GM12878 (cell line): ENCODE results near the gene PAX3. TPM values are rescaled to one million over a fixed set of nuclear protein-coding genes. Genes with fewer than 3 reads are reported as not detected.

Source experiments
- ATAC-seq: fragments of 200-7000 bp; cut with Tn5 transposase; 3 replicates; pipeline ENCODE4 v1.9.1; 2020; ENCODE audit warnings: mild to moderate bottlenecking, moderate library complexity
- BruUV-seq: library from RNA; stranded (reverse); fragments of 400-500 nt; replicated peaks from 2 replicates; lab custom pipeline; 2021; lab: Mats Ljungman, UMichigan
- CTCF ChIA-PET: fragments of 300-600 bp; sonication (Branson Sonifier 250); formaldehyde crosslinking; extraction: SDS; loops from one replicate; lab custom pipeline; 2021; ENCODE audit warnings: inconsistent platforms; lab: Yijun Ruan, JAX
- POLR2A ChIA-PET: fragments of 350-600 bp; formaldehyde crosslinking; extraction: SDS; loops from one replicate; lab custom pipeline; 2021; ENCODE audit warnings: inconsistent platforms; lab: Charles Lee
- RAD21 ChIA-PET: fragments of 300-600 bp; sonication (Branson Sonifier 250); formaldehyde crosslinking; loops from one replicate; lab custom pipeline; 2023; ENCODE audit warnings: antibody characterized with exemption; ENCODE audit not compliant: unreplicated experiment; lab: Charles Lee
- SMC1A ChIA-PET: fragments of 300-600 bp; sonication (Branson Sonifier 250); formaldehyde crosslinking; loops from one replicate; lab custom pipeline; 2023; ENCODE audit not compliant: unreplicated experiment, uncharacterized antibody; lab: Charles Lee
- DNase-seq: peaks from one replicate; pipeline ENCODE4 v3.0.0-alpha.2; 2011; ENCODE audit warnings: low read depth, low spot score
- FAIRE-seq: peaks from 3 replicates; lab custom pipeline; 2011; peaks lifted over from hg19 to GRCh38; lab: Jason Lieb, UNC
- H2AFZ ChIP-seq: 2 replicates; pipeline ENCODE4 v1.6.0; 2011; ENCODE audit warnings: low read depth, low read length, control low read depth; ENCODE audit not compliant: control insufficient read depth
- H3K27ac ChIP-seq: 2 replicates; pipeline ENCODE4 v1.5.1; 2011; ENCODE audit warnings: control low read depth; ENCODE audit not compliant: control insufficient read depth, insufficient read depth
- H3K27me3 ChIP-seq, 2 experiments: replicated peaks in 1 of 2; 2 replicates each; pipeline versions ENCODE4 v1.6.0 to v1.6.1; 2011; ENCODE audit warnings: low read length in 1 of 2; ENCODE audit not compliant: control insufficient read depth in 2 of 2, insufficient read depth in 2 of 2
- H3K36me3 ChIP-seq, 2 experiments: 2 replicates each; pipeline ENCODE4 v1.5.1; 2011; ENCODE audit warnings: low read length in 1 of 2; ENCODE audit not compliant: control insufficient read depth in 2 of 2, insufficient read depth in 2 of 2
- H3K4me1 ChIP-seq: 2 replicates; pipeline ENCODE4 v1.6.1; 2011; ENCODE audit warnings: mild to moderate bottlenecking, low read length, moderate library complexity, mixed read lengths; ENCODE audit not compliant: control insufficient read depth, insufficient read depth
- H3K4me2 ChIP-seq: 2 replicates; pipeline ENCODE4 v1.6.0; 2011; ENCODE audit warnings: control low read depth; ENCODE audit not compliant: control insufficient read depth, insufficient read depth
- H3K4me3 ChIP-seq: fragments of 200-600 bp; sonication (generic); 2 replicates; pipeline ENCODE4 v1.5.1; 2016
- H3K79me2 ChIP-seq: 2 replicates; pipeline ENCODE4 v1.6.0; 2011; ENCODE audit warnings: low read length; ENCODE audit not compliant: control insufficient read depth, insufficient read depth
- H3K9ac ChIP-seq: 2 replicates; pipeline ENCODE4 v1.8.0; 2011; ENCODE audit warnings: low read length, control low read depth, mixed read lengths; ENCODE audit not compliant: control insufficient read depth, insufficient read depth
- H3K9me3 ChIP-seq: replicated peaks from 3 replicates; pipeline ENCODE4 v1.5.1; 2011; ENCODE audit warnings: mild to moderate bottlenecking, low read length; ENCODE audit not compliant: control insufficient read depth, insufficient read depth
- H4K20me1 ChIP-seq: 2 replicates; pipeline ENCODE4 v1.6.0; 2011; ENCODE audit not compliant: control insufficient read depth, insufficient read depth
- BMI1 ChIP-seq: fragments of 450-650 bp; IDR thresholded peaks from 2 replicates; pipeline ENCODE4 v1.6.1; 2016; ENCODE audit warnings: mild to moderate bottlenecking, moderate library complexity, borderline replicate concordance
- CBFB ChIP-seq: IDR thresholded peaks from 2 replicates; pipeline ENCODE4 v1.6.1; 2016; ENCODE audit warnings: antibody characterized with exemption, low read depth
- CREB1 ChIP-seq: IDR thresholded peaks from 2 replicates; pipeline ENCODE4 v1.6.1; 2012; ENCODE audit warnings: low read depth, mild to moderate bottlenecking, inconsistent platforms
- FOS ChIP-seq: IDR thresholded peaks from 3 replicates; pipeline ENCODE4 v1.6.1; 2011; ENCODE audit warnings: borderline replicate concordance; ENCODE audit not compliant: insufficient read length; ENCODE audit errors: extremely low read depth
- HDAC6 ChIP-seq: fragments of 200-600 bp; sonication (generic); IDR thresholded peaks from one replicate; pipeline ENCODE4 v1.8.0; 2017; ENCODE audit warnings: antibody characterized with exemption; ENCODE audit not compliant: unreplicated experiment
- MEF2A ChIP-seq: IDR thresholded peaks from 2 replicates; pipeline ENCODE4 v1.6.1; 2011; ENCODE audit warnings: low read depth, mild to moderate bottlenecking, low read length, moderate library complexity; ENCODE audit not compliant: insufficient read depth
- MXI1 ChIP-seq: fragments of 150-350 bp; IDR thresholded peaks from 2 replicates; pipeline ENCODE4 v1.6.1; 2011; ENCODE audit warnings: low read depth, mild to moderate bottlenecking, inconsistent platforms, low read length, improper control_type of control experiment
- SIX5 ChIP-seq: IDR thresholded peaks from 2 replicates; pipeline ENCODE4 v1.6.1; 2011; ENCODE audit warnings: mild to moderate bottlenecking, low read depth, low read length, moderate library complexity; ENCODE audit not compliant: severe bottlenecking
- SREBF2 ChIP-seq: IDR thresholded peaks from 2 replicates; pipeline ENCODE4 v1.6.1; 2012; ENCODE audit warnings: mild to moderate bottlenecking, low read length
- ZNF622 ChIP-seq: fragments of 450-650 bp; IDR thresholded peaks from 2 replicates; pipeline ENCODE4 v1.6.1; 2017; ENCODE audit warnings: mild to moderate bottlenecking, inconsistent platforms
- WGBS: methylation state at CpG from one replicate; pipeline ENCODE4 v1.1.6; 2016; ENCODE audit warnings: low lambda C conversion rate; ENCODE audit not compliant: insufficient replicate concordance, insufficient coverage; ENCODE audit errors: missing lambda C conversion rate; 5-methylcytosine and 5-hydroxymethylcytosine counted together
- in situ Hi-C: fragments of 300-500 bp; cut with MboI; formaldehyde crosslinking; loops from 9 replicates; pipeline ENCODE4 v1.14.3; 2018; ENCODE audit warnings: mixed read lengths
- intact Hi-C: fragments of 100-400 bp; cut with micrococcal nuclease; formaldehyde crosslinking; loops from one replicate; pipeline ENCODE4 v1.14.2; 2022; ENCODE audit not compliant: unreplicated experiment
- polyA plus RNA-seq, 11 experiments: library from polyadenylated mRNA; depleted of rRNA in 4 of 11; unstranded in 6 of 11; stranded (reverse) in 5 of 11; fragments of >200 nt; fragmentation: Nextera tagmentation in 4 of 11; fragmentation: Illumina TruSeq in 1 of 11; extraction: Ambion mirVana in 4 of 11; extraction: Trizol in 1 of 11; gene quantifications; 1 replicate in 1 of 11; 2 replicates in 10 of 11; pipeline versions ENCODE4 v1.2.1 to v1.2.3, GENCODE V29; 2011 to 2016; ENCODE audit warnings: inconsistent platforms in 2 of 11, missing spikeins in 2 of 11, low read depth in 1 of 11
- total RNA-seq, 4 experiments: library from RNA; depleted of rRNA in 3 of 4; stranded (reverse); fragments of >200 nt in 3 of 4; fragmentation: Illumina TruSeq in 1 of 4; extraction: Trizol in 1 of 4; gene quantifications; 2 replicates each; pipeline versions ENCODE4 v1.2.1 to v1.2.3, GENCODE V29; 2013 to 2021
- TF ChIP-seq, protein P1 (sequence below): IDR thresholded peaks from 2 replicates; pipeline ENCODE4 v1.6.1; 2012; ENCODE audit warnings: low read depth, low read length, improper control_type of control experiment

The PAX3 gene
- total and polyA plus RNA-seq, 10 of the 15 experiments (the other 5 are each of a cell fraction or from before 2014, with no cell fraction given) = not detected

DNA sequence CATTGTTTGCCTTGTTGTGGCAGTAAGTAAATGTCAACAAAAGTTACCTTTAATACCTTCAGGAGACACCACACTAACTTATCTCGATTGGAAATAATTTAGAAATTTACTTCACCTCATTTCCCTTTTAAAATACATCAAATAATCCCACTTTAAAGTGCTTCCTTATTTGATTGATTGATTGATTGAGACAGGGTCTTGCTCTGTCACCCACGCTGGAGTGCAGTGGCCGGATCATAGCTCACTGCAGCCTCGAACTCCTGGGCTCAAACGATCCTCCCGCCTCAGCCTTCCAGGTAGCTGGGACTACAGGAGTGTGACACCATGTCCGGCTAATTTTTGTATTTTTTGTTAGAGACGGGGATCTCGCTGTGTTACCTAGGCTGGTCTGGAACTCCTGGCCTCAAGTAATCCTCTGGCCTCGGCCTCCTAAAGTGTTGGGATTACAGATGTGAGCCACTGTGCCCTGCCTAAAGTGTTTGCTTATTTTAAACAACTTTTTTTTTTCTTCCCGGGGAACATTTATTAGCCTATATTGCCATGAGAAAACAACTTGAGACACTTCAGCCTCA, 12.0 kb upstream of the PAX3 start:
- intact Hi-C loops (loop anchor here (5.0 kb wide), 1 partner anchor 254 kb away; no protein-coding TSS in a partner anchor), in situ Hi-C loops (loop anchor here (5.0 to 25.0 kb wide), 2 partner anchors 251 to 601 kb away; no protein-coding TSS in a partner anchor)
- FAIRE-seq (no peak), DNase-seq (no peak), ATAC-seq (no peak)
- ChIA-PET SMC1A (no interaction called here), CTCF (interaction anchor here (0.8 to 1.1 kb wide), 2 partner anchors 8 to 260 kb away, joined by 3 to 4 read pairs; no protein-coding TSS in a partner anchor), POLR2A (no interaction called here), RAD21 (no interaction called here)
- H3K4me3 ChIP-seq = no peak overlapping the region
- peaks cover 7% of the 10 kb centered on the region for H3K4me1 ChIP-seq
- WGBS = 38% methylated on average over 11 of the region's 11 CpGs
- no peak overlapping the region for H3K9ac ChIP-seq
- BruUV-seq = no TSS peak
- H3K27ac ChIP-seq = no peak overlapping the region
- no peaks in the 10 kb centered on the region for H3K9me3 ChIP-seq
- H4K20me1 ChIP-seq = no peaks in the 10 kb centered on the region
- H2AFZ ChIP-seq = no peak overlapping the region
- H3K36me3 ChIP-seq = no peaks in the 10 kb centered on the region; a peak in 1 of 4 replicates
- TF ChIP-seq SIX5 (no peak), MEF2A (no peak), SREBF2 (no peak), MXI1 (no peak), HDAC6 (no peak), BMI1 (no peak), CBFB (no peak)
- H3K27me3 ChIP-seq = peaks cover 22 to 50% of the 10 kb centered on the region in 2 experiments
- no peak overlapping the region for H3K4me2 ChIP-seq
- H3K79me2 ChIP-seq = no peaks in the 10 kb centered on the region

GRCh38 chr2:222309766-222310165, 11.0 kb upstream of the PAX3 start:
- BruUV-seq = no TSS peak
- no peaks in the 10 kb centered on the region; a peak in 1 of 4 replicates for H3K36me3 ChIP-seq
- RAD21 ChIA-PET = no interaction called here
- no peak overlapping the region for H3K9ac ChIP-seq
- H3K9me3 ChIP-seq = no peaks in the 10 kb centered on the region
- no peaks in the 10 kb centered on the region for H4K20me1 ChIP-seq
- in situ Hi-C loops = loop anchor here (5.0 to 25.0 kb wide), 2 partner anchors 253 to 603 kb away; no protein-coding TSS in a partner anchor
- H3K4me2 ChIP-seq = no peak overlapping the region
- H3K27me3 ChIP-seq = peaks cover 23 to 58% of the 10 kb centered on the region in 2 experiments
- POLR2A ChIA-PET = no interaction called here
- ATAC-seq = no peak
- intact Hi-C loops = loop anchor here (5.0 kb wide), 1 partner anchor 252 kb away; no protein-coding TSS in a partner anchor
- CTCF ChIA-PET = no interaction called here
- no peaks in the 10 kb centered on the region for H3K79me2 ChIP-seq
- H3K4me1 ChIP-seq = peaks cover 13% of the 10 kb centered on the region
- 0% methylated on average over 2 of the region's 2 CpGs for WGBS
- SMC1A ChIA-PET = no interaction called here
- no peak overlapping the region for H2AFZ ChIP-seq
- H3K4me3 ChIP-seq = no peak overlapping the region
- FAIRE-seq = no peak
- TF ChIP-seq FOS = no peak
- TF ChIP-seq, protein P1, sequence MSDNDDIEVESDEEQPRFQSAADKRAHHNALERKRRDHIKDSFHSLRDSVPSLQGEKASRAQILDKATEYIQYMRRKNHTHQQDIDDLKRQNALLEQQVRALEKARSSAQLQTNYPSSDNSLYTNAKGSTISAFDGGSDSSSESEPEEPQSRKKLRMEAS = no peak
- no peak for TF ChIP-seq ZNF622
- no peak for TF ChIP-seq CREB1
- H3K27ac ChIP-seq = no peak overlapping the region
- no peak for DNase-seq
